Fibroblast of skin of abdomen (primary cell): Measurements from ENCODE around the gene SIPA1L3.
"Not testable (repeated sequence)": the region's sequence is repeated elsewhere in the genome, so short reads cannot be mapped to it uniquely, and the experiment has no call there.

Experiments
- DNase-seq: peaks from one replicate; pipeline ENCODE4 v3.0.0-alpha.2; 2013

The SIPA1L3 gene

DNA sequence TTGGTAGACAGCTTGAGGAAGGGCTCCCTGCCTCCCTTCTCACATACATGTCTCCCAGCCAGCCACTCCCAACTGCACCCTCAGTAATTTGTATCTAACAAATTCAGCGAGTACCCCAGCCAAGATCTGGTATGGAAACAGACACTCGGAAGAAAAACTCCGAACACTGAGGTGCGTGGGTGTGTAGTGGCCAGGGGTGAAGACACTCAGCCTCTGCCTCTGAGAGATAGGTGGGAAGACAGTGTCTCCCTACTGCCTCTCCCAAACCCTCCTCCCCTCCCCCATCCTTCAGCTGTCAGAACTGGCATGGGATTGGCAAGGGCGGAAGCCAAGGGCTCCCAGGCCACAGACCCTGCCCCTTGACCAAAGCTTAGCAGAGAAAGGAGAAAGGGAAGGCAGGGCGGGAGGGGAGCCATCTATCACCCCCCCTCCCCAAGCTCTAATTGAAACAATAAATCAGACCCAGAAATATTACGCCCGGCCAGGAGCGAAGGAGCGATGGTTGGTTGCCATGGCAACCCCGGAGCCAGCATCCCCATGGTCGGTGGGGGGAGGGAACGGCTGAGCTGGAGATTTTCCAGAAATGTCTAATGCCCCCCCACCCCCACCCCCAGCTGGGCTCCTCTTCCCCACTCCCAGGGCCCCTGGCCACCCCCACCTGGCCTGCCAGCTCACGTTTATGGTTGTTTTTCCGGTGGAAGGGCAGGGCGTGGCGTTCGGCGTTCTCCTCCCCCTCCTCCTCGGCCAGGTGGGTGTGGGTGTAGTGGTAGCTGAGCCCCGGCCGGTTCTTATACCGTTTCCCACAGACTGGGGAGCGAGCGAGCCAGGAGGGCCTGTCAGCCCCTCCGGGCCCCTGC is 310.0 kb downstream of the SIPA1L3 start:
- no peak for DNase-seq

DNA sequence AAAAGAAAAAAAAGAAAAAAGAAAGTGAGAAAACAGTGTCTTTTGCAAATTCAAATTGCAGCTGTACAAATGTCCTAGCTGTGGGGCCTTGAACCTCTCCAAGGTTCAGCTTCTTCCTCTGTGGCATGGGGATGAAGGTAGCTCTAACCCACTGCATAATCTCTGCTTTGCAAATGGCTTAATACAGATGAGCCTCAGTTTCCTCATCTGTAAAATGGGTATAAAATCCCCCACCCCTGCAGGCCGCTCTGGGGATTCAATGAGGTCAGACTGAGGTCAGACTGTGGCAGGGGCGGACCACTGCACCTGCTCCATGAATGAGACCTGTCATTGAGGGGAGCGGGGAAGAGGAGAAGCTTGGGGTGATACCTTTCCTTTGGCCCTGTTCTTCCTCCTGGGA is 311.2 kb downstream of the SIPA1L3 start:
- DNase-seq = no peak

DNA sequence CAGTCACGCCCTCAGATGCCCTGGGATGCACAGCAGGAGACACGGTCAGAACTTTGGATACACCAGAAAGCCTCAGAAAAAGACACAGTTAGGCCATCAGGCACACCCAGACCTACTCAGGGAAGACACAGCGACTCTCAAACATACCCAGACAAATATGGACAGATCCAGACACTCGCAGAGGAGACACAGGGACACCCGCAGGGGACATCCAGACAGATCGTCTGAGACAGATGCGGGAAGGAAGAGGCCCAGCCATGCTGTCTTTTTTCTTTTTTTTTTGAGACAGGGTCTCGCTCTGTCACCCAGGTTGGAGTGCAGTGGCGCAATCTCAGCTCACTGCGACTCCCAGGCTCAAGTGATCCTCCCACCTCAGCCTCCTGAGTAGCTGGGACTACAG is 312.2 kb downstream of the SIPA1L3 start:
- DNase-seq = no peak

DNA sequence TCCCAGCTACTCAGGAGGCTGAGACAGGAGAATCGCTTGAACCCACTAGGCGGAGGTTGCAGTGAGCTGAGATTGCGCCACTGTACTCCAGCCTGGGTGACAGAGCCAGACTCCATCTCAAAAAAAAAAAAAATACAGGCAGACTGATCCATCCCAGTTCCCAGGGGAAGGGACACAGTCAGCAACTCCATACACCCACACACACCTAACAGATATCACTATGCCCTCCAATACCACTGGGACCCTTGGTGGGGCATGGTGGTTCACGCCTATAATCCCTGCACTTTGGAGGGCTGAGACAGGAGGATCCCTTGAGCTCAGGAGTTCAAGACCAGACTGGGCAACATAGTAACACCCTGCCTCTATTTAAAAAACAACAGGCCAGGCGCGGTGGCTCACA is 314.4 kb downstream of the SIPA1L3 start:
- no peak for DNase-seq

DNA sequence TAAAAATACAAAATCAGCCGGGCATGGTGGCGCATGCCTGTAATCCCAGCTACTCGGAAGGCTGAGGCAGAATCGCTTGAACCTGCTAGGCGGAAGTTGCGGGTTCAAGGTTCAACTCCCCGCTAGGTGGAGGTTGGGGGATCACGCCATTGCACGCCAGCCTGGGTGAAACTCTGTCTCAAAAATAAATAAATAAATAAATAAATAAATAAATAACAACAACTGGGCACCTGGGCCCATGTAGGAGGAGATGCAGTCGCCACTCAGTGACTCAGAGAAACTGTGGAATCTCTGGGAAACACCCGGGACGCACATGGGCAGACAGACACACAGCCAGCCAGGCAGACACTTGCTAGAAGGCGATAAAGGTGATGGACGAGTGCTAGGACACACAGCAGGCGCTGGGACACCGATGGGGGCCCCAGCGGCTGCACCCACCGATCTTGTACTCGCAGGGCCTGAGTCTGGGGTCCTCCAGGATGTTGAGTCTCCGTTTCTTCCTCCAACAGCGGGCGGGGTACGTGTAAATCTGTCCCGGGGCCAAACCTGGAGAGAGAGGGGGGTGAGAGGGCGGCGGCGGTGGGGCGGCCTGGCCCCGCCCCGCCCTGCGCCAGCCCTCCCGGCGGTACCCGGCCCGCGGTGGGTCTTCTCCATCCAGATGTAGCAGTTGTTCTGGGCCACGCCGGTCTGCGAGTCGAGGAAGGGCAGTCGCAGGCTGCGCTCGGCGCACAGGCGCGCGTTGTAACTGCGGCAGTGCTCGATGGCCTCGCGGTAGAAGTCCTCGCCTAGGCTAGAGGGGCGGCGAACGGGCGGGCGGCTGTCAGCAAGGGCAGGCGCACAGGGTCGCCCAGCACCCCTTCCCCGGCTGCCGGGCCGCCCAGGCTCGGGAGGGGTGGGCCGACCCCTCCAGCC is 315.2 kb downstream of the SIPA1L3 start:
- DNase-seq = no peak

DNA sequence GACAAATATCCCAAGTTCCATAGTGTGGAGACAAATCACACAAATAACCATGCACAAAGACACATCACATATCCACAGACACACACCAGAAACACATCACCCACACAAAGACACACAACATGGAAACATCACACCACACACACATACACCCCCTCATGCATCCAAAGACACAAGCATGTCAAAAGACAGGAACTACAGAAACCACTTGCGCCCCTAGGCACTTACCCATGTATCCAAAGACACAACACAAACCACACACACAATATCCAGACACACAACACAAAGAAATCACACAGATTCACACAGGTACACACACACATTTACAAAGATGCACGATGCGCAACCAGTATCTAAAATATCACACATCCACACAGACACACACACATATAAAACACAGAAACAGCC is 316.1 kb downstream of the SIPA1L3 start:
- DNase-seq = no peak

DNA sequence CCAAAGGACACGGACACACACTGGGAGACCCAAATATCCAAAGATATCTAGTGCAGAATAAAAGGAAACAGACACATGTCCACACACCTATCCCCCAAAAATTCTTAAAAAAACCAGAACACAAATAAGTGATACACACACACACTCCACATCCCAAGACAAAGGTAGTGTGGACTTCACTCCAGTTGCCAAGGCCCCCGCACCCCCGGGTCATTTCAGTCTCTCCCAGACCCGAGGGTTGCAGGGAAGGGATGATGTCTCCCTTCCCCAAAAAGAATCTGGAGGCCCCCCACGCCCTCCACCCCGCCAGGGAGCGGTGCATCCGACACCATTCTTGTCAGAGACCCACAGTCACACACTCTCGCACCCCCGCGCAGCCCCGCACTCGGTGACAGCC is 316.6 kb downstream of the SIPA1L3 start:
- no peak for DNase-seq

DNA sequence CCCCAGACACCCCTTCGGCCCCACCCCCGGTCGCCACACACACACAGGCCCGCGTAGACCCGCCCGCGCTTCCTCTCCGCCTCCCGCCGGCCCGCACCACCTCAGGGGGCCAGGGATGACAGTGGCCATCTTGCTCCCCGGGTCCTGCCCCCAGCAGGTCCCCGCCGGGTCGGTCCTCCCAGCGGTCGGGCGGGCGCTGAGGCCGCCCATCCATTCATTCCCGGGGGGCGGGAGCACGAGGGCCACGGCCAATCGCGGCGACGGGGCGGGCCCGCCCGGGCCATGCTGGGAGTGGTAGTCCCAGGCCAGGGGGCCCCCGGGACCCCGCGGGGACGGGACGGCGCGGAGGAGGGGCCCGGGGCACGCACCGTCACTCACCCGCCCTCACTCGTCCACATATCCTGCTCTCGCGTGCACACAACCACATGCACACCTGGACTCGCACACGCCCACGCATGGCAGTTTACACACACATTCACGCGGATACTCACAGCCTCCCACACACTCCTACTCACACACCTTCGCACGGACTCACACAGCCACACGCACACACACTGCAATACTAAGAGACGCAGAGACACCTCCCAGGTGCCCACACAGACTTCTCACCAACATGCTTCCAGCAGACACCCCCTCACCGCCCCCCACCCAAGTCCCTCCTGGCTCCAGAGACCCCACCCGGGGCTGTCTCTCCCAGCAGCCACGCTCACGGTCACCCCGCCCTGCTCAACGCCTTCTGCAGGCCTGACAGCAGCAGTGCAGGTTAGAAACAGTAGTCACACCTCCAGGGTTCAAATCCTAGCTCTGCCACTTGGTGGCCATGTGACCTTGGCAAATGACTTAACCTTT is 317.2 kb downstream of the SIPA1L3 start, which contains the start of gene DPF1:
TSS of gene DPF1 (minus strand) at position 209 of the 849 bp plus-strand sequence. CDS start at position 129, 80 bp downstream.
- DNase-seq = peak; percentile 73

DNA sequence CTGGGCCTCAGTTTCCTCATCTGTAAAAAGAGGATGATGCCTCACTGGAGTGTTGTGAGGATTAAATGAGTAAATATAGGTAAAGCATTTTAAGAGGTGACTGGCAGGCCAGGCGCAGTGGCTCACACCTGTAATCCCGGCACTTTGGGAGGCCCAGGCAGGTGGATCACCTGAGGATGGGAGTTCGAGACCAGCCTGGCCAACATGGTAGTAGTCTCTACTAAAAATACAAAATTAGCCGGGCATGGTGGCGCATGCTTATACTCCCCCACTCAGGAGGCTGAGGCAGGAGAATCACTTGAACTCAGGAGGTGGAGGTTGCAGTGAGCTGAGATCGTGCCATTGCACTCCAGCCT is 317.8 kb downstream of the SIPA1L3 start:
- DNase-seq = not testable (repeated sequence)

DNA sequence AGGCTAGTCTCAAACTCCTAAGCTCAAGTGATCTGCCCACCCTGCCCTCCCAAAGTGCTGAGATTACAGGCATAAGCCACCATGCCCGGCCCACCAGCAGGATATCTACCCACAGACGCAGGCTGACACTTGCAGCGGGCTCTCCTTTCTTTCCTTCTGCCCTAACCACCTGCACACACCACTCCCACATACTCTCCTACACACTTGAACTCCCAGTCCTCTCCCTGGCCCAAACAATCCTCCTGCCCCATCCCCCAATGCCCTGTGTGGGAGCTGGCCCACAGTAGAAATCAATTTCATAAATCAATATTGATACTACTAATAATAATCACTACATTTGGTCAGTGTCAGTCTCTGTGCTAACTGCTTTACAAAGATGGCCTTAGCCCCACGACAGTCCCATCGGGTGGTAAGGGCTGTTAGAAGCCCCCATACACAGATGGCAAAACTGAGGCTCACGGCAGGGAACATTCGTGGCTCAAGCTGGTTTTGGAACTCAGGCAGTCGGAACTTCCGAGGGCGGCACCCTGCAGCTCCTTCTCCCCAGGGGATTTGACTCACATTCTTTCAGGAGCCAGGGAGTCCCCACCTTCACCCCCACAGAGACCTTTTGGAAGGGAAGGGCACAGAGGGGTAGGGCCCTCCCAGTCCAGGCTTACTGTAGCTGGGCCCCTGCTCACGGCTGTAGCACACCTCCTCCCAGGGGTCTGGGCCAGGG is 320.4 kb downstream of the SIPA1L3 start:
- no peak for DNase-seq

DNA sequence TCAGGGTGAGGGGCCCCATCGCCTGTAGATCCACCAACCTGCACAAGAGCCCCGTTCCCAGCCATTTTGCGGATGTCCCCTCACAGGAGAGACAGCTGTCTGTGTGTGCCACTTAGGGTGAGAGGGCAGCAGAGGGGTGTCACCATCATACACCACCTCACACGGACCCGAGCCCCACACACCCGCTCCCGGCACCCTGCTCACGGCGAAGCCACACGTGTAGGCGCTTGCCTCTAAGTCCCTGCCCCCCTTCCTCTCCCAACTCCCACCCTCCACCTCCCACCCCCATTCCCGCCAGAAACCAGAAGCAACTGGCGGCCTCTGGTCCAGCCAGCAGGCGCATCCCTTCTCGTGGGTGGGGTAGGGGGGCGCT is 321.0 kb downstream of the SIPA1L3 start:
- no peak for DNase-seq

DNA sequence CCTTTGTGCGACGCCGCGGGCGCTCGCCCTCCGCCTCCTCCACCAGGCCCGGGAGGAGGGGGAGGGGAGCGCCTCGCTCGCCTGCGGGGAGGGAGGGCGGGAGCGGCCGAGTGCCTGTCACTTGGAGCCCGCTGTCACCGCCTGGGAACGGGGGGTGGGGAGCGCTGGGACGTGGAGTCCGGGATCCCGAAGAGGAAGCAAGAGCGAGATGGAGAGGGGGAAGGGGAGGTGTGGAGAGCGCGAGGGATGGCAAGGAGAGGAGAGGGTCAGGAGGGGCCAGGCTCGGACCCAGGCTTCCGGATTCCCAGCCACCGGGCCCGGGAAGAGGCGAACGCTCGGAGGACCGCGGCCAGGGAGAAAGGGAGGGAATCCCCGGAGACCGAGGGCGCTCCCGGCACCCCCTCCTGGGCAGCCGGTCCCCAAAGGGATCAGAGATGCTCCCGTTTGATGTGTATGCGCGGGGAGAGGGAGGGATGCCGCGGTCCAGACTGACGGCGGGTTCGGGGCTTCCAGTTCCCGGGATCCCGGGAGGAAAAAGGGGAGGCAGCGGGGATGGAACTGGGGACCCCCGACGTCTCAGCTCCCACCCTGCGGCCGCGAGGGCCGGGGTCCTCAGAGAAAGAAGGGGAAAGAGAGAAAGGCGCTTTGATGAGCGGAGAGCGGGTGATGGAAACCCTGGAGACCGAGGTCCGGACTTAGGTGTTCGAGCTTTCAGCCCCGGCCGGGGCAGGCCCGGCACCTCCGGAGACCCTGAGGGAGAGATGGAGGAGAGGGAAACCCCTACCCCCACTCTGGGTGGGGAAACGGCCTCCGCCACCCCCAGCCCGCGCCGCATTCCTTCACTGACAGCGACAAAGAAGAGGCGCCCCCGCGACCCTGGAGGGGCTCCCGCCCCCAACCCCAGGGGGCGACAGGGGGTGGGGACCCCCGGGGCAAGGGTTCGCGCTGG is 321.8 kb downstream of the SIPA1L3 start:
- no peak for DNase-seq

DNA sequence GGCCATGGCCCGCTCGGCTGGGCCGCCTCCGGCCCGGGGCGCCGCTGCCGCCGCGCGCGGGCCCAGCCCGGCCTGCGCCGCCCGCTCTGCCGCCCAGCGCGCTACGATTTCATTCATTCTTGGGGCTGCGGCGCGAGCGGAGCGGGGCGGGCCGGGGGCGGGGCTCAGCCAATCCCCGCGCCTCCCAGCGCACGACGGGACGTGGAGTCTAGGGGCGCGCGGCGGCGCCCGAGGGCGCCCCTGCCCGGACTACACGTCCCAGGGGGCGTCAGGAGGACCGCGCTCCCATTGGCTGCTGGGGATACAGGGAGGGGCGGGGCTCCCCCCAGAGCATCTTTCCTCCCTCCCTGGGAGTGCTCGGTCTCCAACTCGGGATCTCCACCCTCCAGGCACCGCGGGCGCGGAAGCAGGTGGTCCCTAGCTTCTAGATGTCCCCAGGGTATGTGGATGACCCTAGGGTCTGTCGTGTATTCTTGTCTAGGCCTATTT is 322.6 kb downstream of the SIPA1L3 start:
- DNase-seq = peak; percentile 92

DNA sequence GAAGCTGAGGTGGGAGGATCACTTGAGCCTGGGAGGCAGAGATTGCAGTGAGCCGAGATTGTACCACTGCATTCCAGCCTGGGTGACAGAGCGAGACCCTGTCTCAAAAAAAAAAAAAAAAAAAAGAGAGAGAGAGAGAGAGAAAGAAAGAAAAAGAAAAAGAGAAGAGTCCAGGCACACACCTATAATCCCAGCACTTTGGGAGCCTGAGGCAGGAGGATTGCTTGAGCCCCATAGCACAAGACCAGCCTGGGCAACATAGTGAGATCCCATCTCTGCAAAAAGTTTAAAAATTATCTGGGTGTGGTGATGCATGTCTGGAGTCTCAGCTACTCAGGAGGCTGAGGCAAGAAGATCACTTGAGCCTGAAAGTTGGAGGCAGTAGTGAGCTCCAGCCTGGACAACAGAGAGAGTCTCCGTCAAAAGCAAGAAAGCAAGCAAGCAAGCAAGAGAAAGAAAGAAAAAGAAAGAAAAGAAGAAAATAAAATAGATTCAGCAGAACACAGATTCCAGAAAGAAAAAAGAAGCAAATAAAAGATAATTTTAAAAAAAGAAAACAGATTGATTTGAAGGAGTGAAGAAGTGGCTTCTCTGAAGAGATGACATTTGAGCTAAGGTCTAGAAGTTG is 323.6 kb downstream of the SIPA1L3 start:
- DNase-seq = not testable (repeated sequence)

DNA sequence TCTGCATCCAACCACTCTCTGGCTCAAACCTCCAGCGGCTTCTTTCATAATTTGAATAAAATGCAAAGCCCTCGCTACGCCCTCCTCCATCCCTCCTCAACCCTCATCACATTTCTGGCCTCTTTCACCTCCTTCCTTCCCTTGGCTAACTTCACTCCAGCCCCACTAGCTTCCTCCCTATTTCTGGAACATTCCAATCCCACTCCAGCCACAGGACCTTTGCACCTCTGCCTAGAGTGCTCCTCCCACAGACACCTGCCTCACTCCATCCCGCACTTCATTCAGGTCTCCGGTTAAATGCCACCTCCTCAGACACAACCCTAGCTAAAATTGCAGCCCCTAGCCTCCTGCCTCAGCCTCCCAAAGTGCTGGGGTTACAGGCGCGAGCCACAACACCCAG is 324.9 kb downstream of the SIPA1L3 start:
- no peak for DNase-seq

DNA sequence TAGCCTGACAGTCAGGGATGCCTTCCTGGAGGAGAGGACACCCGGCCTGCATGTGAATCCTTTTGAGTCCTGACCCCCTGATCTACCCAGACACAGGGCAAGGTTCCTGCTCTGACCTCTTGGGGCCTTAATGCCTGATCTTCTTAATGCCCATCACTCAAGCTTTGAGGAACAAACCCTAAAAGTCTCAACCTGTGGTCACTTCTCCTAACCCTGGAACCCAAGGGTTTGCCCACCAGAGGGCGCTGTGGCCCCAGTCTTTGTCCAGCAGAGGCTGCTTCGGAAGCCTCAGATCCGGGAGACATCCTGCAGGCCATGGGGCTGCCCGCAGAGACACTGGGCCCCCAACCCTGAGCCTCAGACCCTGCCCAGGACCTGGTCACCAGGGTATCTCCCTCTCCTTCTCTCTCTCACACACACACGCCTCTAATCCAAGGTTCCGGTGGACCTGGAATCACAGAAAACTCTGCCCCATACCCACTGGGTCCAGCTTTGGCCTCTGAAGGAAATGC is 326.8 kb downstream of the SIPA1L3 start:
- peak; percentile 58 for DNase-seq

DNA sequence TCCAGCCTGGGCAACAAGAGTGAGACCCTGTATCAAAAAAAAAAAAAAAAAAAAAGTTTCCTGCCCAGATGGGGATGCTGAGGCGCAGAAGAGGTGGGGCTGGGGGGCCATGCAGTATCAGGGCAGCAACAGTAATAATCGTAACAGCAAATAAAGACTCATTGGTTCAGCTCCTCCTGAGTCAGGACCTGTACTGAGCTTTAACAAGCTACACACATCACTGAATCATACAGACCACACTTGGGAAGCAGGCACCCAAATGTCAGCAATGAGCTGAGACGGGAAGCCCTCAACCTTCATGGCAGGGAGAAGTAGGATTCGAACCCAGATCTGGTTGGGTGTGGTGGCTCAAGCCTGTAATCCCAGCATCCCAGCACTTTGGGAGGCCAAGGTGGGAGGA is 327.6 kb downstream of the SIPA1L3 start:
- DNase-seq = no peak

DNA sequence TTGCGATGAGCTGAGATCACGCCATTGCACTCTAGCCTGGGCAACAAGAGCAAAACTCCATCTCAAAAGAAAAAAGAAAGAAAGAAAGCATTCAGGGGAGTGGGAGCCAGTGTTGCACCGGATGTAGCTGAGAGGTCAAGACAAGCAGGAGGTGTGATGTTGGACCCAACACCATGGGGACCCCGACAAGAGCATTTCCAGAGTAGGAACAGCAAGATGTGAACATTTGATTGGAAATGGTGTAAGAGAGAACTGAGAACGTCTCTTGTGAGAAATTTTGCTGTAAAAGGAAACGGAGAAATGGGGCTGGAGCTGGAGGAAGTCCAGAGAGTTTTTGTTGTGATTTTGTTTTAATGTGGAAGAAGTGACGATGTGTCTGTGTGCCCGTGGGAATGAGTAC is 332.8 kb downstream of the SIPA1L3 start:
- DNase-seq = no peak

DNA sequence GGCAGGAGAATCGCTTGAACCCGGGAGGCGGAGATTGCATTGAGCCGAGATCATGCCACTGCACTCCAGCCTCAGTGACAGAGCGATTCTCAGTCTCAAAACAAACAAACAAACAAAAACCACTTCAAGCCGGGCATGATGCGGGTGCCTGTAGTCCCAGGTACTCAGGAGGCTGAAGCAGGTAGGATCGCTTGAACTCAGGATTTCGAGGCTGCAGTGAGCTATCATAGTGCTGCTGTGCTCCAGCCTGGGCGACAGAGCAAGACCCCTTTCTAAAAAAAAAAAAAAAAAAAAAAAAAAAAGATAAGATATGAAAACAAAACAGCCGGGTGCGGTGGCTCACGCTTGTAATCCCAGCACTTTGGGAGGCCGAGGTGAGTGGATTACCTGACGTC is 336.3 kb downstream of the SIPA1L3 start:
- no peak for DNase-seq
